ENCODE measurements around the gene INPP5A.

GRCh38 chr10:132798403-132798802 lies 260.8 kb downstream of the INPP5A start:
- TF ChIP-seq CTCF (conservative IDR thresholded peaks at IDR 0.05; ENCODE audit: low read length) (no peak), EZH2phosphoT487 (IDR thresholded peaks at IDR 0.05; ENCODE audit: borderline replicate concordance) (no peak)

Data from Loucy (cell line).